Right renal pelvis (tissue), 4 donors: ENCODE data around the gene ALPL. TPM values are rescaled to one million over a fixed set of nuclear protein-coding genes. Genes with fewer than 3 reads are reported as not detected.
A peak's percentile ranks its signal among the peaks of the same experiment; 100 is the strongest.

Experiments
- DNase-seq, 4 donors: peaks; one replicate each; pipeline ENCODE4 v3.0.0-alpha.2; 2013; ENCODE audit warnings: low read depth in 4 of 4, low spot score in 3 of 4, missing footprints in 1 of 4
- polyA plus RNA-seq, 4 donors: library from polyadenylated mRNA; unstranded; fragments of 120-200 nt; gene quantifications; one replicate each; pipeline ENCODE4 v1.2.1, GENCODE V29; 2013; ENCODE audit not compliant: insufficient read length in 4 of 4

The ALPL gene
- polyA plus RNA-seq, 4 donors = 27.9 to 59.4 (median 33.8) TPM

DNA sequence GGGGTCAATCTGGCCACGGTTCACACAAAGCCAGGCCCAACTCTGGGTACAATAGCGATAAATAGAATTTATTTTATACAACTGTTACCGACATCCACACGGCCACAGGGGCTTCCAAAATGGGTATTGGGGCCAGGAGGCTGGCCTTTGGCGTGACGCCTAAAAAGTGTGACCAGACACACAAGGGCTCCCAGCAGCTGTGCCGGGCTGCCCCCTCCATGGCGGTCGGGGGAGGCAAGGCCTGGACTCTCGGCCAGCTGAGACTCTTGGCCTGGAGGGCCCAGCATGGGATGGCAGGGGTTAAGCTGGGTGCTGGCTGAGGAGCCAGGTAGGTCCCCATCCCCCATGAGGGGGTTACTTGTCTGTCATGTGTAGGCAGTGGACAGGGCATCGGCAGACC lies 87.0 kb downstream of the ALPL start:
- DNase-seq = no peak

DNA sequence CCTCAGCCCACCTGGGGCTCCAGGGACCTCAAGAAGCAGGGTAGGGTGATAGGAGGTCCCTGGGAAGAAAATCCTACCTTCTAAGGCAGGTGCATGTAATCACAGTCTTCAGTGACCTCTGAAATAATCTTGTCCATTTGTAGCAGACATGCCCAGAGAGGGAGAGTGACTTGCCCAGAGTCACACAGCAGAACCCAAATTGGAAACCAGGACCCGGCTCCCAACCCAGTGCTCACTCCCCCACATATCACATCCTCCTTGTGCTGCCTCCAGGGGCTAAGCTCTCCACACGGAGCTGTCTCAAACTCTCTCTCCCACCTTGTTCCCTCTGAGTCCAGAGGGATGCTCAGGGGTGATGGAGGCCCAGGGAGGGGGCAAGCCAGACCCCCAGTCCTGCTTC lies 87.4 kb downstream of the ALPL start:
- DNase-seq = no peak

DNA sequence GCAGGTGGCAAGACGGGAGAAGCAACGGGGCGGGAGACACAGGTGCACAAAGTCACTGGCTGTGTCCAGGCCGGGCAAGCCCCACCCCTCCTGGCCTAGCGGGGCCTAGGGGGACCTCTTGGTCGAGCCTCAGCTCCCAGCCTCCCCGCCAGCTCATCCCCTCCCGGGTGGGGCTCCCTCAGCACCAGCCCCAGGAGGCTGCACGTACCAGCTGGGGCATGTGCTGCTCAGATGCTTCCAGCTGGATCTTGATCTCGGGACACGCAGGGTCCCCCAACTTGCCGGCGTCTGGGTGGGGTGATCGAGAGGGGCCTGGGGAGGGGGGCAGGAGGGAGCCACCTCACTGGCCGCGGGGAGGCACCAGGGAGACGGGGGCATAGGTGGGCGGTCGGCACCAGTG lies 88.5 kb downstream of the ALPL start:
- no peak for DNase-seq

DNA sequence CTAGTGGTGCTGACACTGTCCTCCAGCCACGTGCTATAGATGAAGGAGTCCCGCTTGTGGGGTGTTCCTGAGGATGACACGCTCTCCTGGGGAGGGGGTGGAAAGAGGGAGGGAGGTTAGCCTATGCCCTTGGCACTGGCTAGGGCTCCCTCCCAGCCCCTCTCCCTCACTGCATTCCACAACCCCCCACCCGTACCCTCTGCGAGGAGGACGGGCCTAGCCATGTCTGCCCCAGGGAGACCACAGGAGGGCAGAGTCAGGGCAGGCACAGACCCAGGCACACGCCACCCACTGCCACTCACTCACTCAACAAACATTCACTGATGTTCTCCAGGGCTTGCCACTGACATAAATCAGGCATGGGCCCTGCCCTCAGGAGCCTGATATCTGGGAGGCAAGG lies 89.2 kb downstream of the ALPL start:
- DNase-seq = no peak

DNA sequence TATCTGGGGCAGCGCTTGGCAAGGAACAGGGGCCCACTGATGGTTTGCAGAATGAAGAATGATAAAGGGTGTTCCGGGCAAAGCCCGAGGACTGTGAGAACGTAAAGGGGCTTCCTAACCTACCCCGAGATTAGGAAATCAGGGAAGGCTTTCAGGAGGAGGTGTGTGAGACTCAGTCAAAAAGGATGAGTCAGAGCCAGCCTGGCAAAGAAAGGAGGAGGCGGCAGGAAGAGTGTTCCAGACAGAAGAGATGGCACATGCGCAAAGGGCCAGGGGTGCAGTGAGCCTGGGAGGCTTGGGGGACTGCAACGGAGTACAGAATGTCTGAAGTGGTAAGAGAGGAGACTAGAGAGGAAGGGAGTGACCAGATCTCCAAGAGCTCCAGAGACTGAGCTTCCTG lies 89.7 kb downstream of the ALPL start:
- no peak for DNase-seq

DNA sequence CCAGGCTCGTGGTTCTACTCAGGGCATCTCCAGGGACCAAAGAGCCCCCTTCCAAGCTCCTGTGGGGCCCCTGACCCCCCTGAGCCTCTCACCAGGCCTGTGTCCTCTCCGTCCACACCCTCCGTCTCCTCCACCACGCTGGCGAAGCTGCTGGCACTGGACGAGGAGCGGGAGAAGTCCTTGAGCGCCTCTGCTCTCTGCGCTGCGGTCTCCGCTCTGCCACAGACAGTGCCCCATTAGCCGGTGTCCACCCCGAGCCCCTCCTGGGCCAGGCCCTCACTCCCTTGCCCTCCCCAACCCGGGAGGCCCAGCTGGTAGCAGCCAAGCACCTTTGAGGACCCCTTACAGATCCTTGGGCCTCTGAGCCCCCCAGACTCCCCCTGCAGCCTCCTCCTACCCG lies 90.2 kb downstream of the ALPL start:
- DNase-seq = no peak

DNA sequence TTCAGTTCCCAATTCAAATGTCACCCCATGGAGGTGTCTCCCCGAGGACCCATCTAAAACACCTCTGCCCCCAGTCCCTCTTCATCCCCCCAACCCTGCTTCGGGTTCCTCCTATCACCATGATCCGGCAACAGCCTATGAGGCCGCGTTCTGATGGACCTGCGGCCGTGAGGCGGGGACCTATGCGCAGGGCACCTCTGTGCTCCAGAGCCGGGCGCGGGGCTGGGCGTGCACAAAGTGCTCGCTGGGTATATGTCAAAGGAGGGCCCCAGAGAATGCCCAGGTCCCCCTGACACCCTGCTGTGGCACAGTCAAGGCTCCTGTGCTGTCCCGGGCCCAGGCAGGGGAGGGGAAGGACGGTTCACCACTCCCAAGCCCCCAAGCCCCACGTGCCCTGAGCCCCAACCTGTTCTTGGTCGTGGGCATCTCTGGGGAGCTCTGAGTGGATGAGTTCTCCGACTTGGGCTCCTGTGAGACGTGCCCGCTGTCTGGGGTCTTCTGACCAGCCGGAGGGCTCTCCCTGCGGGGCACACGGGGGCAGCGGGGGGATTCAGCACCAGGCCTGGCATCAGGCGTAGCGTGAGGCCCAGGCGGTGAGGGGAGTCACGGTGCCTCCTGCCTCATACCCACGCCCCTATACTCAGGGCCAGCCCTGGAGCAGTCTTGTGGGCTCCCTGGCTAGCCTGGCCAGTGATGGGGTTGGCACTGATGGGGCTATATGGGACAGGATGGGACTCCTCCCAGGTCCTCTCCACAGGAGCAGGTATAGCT lies 92.2 kb downstream of the ALPL start:
- no peak for DNase-seq

DNA sequence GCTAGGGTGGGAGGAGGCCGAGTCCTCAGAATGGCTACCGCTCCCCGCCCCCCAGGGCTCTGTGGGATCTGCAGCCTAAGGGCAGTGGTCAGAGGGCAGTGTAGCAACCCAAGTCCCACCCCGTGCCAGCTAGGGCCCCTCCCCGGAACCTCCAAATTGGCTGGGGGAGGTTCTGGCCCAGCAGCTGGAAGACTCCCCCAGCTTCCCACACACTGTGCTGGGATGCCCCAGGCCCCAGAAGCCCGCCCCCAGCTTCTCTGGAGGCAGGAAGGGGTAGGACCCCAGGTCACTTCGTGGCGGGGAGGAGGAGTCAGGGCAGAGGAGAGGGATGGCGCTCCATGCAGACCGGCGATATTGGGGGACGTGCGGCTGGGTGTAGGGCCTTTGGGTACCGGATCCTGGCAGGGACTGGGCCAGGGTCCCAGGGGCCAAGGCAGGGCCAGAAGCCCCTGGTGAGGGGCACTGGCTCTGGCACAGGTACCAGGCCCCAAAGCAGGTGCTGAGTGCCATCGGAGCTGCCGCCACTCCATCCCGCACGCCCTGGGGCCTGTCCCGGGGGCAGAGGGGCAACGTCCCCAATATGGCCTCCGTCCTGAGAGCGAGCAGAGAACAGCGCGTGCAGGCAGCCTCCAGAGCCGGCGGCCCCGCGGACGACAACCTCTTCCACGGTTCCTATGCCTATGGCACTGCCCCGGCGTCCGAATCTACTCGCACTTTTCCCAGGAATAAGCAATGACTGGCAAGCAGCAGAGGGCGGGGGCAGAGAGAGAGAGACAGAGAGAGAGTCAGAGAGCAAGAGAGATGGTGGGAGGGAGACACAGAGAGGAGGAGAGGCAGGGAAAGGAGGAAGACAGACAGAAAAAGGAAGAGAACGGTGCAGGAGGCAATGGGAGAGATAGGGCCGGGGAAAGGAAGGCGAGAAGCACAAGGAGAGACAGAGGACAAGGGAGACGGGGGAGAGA lies 94.2 kb downstream of the ALPL start:
- DNase-seq = no peak

DNA sequence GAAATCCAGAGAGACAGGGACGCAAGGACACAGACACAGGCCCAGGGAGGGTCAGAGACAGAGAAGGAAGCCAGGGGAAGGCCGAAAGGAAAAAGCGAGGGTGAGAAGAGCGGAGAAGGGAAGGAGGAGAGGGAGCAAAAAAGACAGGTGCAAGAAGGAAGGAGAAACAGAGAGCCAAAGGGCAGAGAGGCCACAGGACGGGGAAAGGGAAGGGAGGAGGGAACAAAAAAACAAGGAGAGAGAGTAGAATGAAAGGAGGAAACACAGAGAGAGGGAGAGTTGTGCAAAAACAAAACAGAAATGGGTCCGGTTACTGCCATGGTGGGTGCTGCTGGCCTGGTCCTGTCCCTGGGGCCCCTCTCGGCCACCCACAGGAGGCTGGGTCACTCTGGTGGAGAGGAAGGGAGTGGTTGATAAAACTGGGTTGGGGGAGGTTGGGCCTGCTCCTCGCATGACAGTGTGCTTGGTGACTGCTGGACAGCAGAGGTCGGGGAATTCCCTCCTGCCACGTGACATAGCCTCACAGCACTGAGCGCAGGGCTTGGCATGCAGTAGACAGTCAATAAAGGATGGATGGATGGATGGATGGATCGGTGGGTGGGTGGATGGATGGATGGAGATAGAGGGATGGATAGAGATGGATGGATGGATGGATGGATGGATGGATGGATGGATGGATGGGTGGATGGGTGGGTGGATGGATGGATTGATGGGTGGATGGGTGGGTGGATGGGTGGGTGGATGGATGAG lies 95.2 kb downstream of the ALPL start:
- no peak for DNase-seq

DNA sequence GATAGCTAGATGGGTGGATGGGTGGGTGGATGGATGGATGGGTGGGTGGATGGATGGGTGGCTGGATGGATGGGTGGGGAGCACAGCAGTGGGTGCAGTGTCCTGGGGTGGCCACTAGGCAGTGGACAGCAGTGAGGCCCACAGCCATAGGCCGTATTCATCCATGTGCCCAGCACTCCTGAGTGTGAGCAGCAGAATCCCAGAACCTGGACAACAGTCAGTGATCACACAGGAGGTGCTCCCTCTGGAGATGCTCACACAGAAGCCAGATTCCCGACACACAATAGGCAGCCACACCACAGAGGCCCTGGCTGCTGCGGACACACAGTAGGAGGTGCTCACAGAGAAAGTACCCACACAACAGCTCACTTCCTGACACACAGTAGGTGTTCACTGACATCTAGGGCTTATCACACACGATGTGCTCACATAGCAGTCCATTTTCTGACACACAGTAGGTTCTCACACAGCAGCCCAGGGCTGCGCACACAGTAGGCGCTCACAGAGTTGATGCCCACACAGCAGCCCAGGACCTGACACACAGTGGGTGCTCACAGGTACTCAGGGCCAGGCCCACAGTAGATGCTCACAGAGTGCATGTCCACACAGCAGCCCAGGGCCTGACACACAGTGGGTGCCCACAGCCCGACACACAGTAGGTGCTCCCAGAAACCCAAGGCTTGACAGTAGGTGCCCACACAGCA lies 95.9 kb downstream of the ALPL start:
- no peak for DNase-seq

DNA sequence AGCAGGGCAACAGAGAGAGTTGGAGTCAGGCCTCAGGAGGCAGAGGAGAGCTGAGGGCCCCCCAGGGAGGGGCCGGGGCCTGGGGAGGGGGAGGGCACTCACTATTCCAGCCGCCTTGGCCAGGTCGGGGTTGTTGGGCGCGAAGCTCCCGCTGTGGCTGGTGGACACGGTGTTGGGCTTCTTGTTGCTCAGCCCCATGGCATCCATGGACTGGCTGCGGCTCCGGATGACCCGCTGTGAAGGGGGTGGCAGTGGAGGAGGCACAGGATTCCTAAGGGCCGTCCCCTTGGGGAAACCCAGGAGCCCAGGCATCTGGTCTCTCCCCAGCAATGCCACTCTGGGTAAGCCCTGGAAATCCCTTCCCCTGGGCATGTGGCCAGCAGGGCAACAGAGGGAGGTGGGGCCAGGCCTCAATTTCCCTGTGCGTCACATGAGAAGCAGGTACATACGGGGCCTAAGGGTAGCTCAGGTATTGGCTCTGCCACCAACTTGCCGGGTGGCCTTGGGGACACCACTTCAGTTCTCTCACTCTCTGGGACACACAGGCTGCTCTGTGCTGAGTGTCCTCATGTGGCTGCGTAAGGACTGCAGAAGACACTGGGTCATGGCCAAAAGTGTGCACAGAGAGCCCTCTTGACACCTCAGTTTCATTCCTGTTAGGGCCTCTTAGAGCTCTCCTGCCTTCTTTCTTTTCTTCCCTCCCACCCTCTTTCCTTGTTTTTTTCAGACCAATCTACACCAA lies 96.9 kb downstream of the ALPL start:
- no peak for DNase-seq

DNA sequence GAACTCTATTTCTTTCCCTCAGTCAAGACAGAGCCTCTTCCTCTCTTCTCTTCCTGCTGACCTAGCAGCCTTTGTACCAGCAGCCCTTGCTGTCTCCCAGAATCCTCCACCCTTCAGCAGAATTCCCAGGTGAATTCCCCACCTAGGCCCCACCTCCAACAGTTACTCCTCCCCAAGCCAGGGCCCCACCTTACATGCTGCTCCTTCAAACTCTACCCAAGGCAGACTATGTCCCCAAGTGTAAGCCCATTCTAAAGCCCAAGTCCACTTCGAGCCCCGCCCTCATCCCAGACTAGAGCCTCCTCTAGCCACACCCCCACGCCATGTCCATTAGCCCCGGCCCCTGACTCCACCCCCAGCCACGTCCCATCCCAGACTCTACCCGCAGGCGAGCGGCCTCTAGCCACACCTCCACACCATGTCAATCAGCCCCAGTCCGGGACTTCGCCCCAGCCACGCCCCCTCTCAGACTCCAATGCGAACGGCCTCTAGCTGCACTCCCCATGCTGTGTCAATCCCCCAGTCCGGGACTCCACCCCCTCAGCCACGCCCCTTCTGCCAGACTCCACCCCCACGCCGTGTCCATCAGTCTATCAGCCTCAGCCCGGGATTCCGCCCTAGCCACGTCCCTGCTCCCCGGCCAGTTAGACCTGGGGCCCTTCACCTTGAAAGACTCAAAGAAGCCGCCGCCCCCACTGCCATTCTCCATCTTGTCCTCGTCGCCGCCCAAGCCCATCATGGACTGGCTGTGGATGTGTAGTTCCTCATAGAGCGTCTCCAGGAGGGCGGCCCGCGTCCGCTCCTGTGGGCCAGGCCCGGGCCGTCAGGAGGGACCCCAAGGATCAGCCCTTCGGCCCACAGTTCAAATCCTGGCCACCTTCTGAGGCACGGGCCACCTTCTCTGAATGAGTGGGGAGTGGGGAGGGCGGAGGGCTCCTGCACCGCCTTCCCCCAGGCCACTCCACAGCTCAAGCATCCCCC lies 98.6 kb downstream of the ALPL start:
- DNase-seq = peak in 3 of 4 donors; percentile 46 to 50 (median 48)

DNA sequence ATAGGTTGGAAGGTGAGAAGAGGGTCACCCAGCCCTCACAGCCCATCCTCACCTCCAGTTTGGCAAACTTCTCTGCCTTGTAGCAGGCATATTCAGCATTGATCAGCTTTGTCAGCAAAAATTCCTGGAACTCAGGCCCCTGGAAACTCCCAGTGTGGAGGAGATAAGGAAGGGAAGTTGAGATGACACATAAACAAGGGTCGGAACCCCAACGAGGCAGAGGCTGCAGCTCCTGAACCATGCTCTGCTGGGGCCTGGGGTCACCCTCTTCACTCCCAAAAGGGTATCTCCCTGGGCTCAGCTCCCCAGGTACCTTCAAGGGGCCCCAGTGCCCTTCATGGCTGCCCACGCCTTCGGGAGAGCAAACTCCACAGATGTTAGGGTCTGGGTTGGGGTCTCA lies 99.6 kb downstream of the ALPL start:
- no peak for DNase-seq

DNA sequence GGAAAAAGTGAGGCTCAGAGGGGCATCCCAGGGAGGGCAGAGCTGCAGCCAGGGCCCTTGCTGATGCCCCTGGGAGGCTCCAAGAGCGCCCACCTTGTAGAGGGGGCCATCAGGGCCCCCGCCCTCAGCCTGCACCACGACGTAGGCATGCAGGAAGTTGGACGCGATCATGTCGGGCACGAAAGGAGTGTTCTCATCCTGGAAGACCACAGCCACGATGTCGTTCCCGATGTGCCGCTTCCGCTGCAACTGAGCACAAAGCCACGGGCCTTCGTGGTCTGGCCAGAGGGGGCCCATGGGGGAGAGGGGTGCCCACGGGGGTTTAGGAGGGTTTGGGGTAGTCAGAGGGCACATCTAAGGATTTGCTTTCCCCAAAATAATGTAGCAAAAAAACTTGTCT lies 100.8 kb downstream of the ALPL start:
- no peak for DNase-seq

DNA sequence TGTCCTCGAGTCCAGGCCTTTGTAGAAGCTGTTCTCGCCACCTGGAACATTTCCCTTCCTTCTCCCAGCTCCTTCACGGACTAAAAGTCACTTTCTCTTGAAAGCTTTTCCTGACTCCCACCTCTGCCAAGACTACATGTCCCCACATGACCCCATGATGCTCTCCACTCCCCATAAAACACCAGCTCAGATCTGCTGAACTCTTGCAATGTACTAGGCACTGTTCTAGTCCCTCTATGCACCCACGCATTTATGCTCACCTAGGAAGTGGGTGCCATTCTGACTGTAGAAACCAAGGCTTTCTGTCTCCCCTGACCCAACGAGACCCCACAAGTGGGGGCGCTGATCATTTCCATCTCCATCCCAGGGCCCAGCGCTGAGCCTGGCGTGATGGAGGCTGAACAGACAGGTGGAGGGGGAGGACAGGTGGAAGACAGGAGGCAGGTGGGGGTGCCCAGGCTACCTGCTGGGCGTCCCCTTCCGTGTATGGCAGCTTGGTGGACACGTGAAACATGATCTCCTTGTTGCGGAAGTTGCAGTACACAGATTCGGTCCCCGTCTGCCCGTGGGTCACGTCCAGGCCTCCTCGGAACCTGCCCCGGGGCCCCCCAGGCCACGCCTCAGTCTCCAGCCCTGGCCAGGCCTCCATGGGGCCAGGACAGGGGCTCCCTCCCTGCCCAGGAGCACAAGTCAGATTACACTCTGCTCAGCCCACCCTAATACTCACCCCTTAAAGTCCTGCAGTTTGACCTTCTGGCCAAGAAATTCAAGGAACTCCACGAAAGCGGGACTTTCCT lies 102.0 kb downstream of the ALPL start:
- no peak for DNase-seq

DNA sequence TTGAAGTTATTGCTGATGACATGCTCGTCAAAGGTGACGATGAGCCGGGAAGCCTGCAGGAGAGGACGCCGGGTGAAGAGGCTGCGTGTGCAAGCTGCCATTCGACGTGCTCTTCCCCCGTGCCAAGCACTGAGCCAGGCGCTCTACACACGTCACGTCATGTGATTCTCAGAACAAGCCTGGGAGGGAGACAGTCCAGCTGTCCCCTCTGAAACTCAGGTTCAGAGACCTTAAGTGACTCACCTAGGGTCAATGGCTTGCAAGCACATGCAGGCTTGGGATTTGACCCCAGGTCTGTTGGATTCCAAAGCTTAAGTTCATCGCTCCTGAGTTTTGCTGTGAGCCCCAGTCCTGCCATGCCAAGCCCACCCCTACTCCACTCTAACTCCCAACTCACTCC lies 102.8 kb downstream of the ALPL start:
- no peak for DNase-seq

DNA sequence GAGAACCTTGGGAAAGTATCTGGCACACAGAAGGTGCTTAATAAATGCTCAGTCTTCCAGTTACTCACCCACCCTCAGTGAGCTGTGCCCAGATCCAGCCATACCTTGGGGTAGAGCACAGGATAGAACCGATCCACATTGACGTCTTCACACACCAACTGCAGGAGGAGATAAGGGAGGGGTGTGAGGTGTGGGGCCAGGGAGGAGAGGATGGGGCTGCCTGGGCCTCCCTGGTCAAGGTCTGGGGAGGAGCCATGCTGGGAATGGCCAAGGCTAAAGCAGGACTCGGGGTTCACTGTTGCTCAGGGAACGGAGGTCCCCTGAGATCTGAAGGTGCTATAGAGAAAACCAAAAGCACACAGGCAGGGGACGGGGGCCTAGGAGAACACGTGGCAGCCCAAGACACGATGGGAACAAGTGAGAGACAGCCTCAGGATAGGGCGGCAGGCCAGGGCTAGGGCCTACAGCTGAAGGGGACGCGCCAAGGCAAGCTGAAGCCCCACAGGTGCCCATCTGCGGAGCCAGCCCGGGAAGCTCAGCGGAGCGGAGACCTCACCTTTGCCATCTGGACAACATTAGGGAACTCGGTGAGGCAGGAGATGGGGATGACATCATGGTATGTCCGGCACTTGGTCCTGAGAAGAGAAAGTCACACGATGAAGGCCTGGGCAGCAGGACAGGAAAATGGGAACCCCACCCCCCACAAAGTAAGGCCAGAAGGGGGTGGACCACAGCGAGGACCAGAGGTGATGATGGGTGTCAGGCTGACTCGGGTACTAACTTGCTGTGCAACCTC lies 104.0 kb downstream of the ALPL start:
- DNase-seq = no peak
